Body of pancreas (tissue), 4 donors: Measurements from ENCODE around the gene IL1R2. TPM values are rescaled to one million over a fixed set of nuclear protein-coding genes. Genes with fewer than 3 reads are reported as not detected.
A peak's percentile ranks its signal among the peaks of the same experiment; 100 is the strongest.

Experiments used
- ATAC-seq: fragments of 150-250 bp; one replicate; pipeline ENCODE4 v1.9.1; 2016
- DNase-seq, 4 donors: peaks; one replicate each; pipeline ENCODE4 v3.0.0-alpha.2; 2019
- H3K27ac ChIP-seq, 4 donors: fragments of 200-600 bp; sonication (generic); 1 replicate in 3 of 4; 2 replicates in 1 of 4; pipeline versions ENCODE4 v1.5.1 to v1.6.1; 2016 to 2019; ENCODE audit warnings: mild to moderate bottlenecking in 1 of 4, mixed read lengths in 1 of 4, moderate library complexity in 1 of 4
- H3K27me3 ChIP-seq, 2 donors: fragments of 200-600 bp; sonication (generic); one replicate each; pipeline ENCODE4 v1.6.0; 2016; ENCODE audit warnings: mild to moderate bottlenecking in 1 of 2
- H3K36me3 ChIP-seq, 2 donors: fragments of 200-600 bp; sonication (generic); replicated peaks in 1 of 2; 2 replicates each; pipeline ENCODE4 v1.5.1; 2016; ENCODE audit warnings: low read depth in 2 of 2; ENCODE audit not compliant: insufficient read depth in 1 of 2
- H3K4me1 ChIP-seq: fragments of 200-600 bp; sonication (generic); one replicate; pipeline ENCODE4 v1.6.0; 2016
- H3K4me3 ChIP-seq, 2 donors: fragments of 200-600 bp; sonication (generic); 1 replicate in 1 of 2; 2 replicates in 1 of 2; pipeline ENCODE4 v1.5.1; 2016 to 2019
- H3K9me3 ChIP-seq, 3 donors: fragments of 200-600 bp; sonication (generic); 1 replicate in 2 of 3; 2 replicates in 1 of 3; pipeline ENCODE4 v1.5.1; 2016
- POLR2A ChIP-seq, 3 donors: fragments of 450-650 bp; IDR thresholded peaks; one replicate each; pipeline ENCODE4 v1.6.1; 2016; ENCODE audit warnings: antibody characterized with exemption in 3 of 3, mild to moderate bottlenecking in 2 of 3
- WGBS, 2 donors: methylation state at CpG; one replicate each; pipeline ENCODE4 v1.1.5; 2017; 5-methylcytosine and 5-hydroxymethylcytosine counted together
- intact Hi-C: fragments of 100-400 bp; cut with DNase I; formaldehyde crosslinking; loops from one replicate; pipeline ENCODE4 v1.15.1; 2023
- total RNA-seq, 2 donors: library from RNA; depleted of rRNA; stranded (reverse); fragments of >200 nt; gene quantifications; one replicate each; pipeline ENCODE4 v1.1.0, GENCODE V29; 2016
- TF ChIP-seq, protein P1 (sequence below), 7 experiments: fragments of 450-650 bp in 4 of 7; fragments of 200-600 bp in 3 of 7; sonication (generic) in 3 of 7; IDR thresholded peaks; one replicate each; pipeline ENCODE4 v1.5.1; 2016 to 2019; ENCODE audit warnings: antibody characterized with exemption in 7 of 7

IL1R2 gene
- total RNA-seq, 2 donors from 2014 or later, result 8.0 TPM; not detected in 1

GRCh38 chr2:102027036-102027980, 35.5 kb downstream of the IL1R2 start:
- ATAC-seq, result peak; percentile 51
- no peaks in the 10 kb centered on the region for H3K27me3 ChIP-seq
- no peak for DNase-seq
- peak overlapping the region in 3 of 4 donors; percentile 36 to 79 (median 39) for H3K27ac ChIP-seq
- 57 to 58% methylated on average over 8 of the region's 8 CpGs for WGBS, 2 donors
- TF ChIP-seq, protein P1, sequence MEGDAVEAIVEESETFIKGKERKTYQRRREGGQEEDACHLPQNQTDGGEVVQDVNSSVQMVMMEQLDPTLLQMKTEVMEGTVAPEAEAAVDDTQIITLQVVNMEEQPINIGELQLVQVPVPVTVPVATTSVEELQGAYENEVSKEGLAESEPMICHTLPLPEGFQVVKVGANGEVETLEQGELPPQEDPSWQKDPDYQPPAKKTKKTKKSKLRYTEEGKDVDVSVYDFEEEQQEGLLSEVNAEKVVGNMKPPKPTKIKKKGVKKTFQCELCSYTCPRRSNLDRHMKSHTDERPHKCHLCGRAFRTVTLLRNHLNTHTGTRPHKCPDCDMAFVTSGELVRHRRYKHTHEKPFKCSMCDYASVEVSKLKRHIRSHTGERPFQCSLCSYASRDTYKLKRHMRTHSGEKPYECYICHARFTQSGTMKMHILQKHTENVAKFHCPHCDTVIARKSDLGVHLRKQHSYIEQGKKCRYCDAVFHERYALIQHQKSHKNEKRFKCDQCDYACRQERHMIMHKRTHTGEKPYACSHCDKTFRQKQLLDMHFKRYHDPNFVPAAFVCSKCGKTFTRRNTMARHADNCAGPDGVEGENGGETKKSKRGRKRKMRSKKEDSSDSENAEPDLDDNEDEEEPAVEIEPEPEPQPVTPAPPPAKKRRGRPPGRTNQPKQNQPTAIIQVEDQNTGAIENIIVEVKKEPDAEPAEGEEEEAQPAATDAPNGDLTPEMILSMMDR (IDR thresholded peaks at IDR 0.05), result no peak
- no peak for TF ChIP-seq POLR2A (IDR thresholded peaks at IDR 0.05)
- H3K4me3 ChIP-seq, result no peak overlapping the region
- H3K9me3 ChIP-seq, result no peaks in the 10 kb centered on the region
- H3K36me3 ChIP-seq, result no peaks in the 10 kb centered on the region
- intact Hi-C loops, result no loop called here
- peaks cover 27% of the 10 kb centered on the region for H3K4me1 ChIP-seq

- Histone ChIP-seq H3K36me3 (no peaks in the 10 kb centered on the region), H3K4me1 (peaks cover 39% of the 10 kb centered on the region), H3K4me3 (no peak overlapping the region), H3K27ac (peak overlapping the region in 1 of 4 donors; percentile 79), H3K27me3 (no peaks in the 10 kb centered on the region), H3K9me3 (no peaks in the 10 kb centered on the region)
- intact Hi-C loops, result no loop called here
- DNase-seq, result no peak
- ATAC-seq, result no peak
- TF ChIP-seq, protein P1 (IDR thresholded peaks at IDR 0.05), result no peak
Measured at GRCh38 chr2:102028470-102028869, 36.7 kb downstream of the IL1R2 start.

GRCh38 chr2:102029405-102029804, 37.6 kb downstream of the IL1R2 start:
- intact Hi-C loops, result no loop called here
- WGBS, 2 donors, result 88 to 89% methylated on average over 2 of the region's 2 CpGs
- no peak overlapping the region for H3K4me3 ChIP-seq
- no peak for ATAC-seq
- H3K4me1 ChIP-seq, result peaks cover 48% of the 10 kb centered on the region
- H3K27ac ChIP-seq, result no peak overlapping the region
- H3K36me3 ChIP-seq, result no peaks in the 10 kb centered on the region
- no peaks in the 10 kb centered on the region for H3K9me3 ChIP-seq
- no peaks in the 10 kb centered on the region for H3K27me3 ChIP-seq
- TF ChIP-seq, protein P1 (IDR thresholded peaks at IDR 0.05), result no peak
- no peak for TF ChIP-seq POLR2A (IDR thresholded peaks at IDR 0.05)
- no peak for DNase-seq

DNA sequence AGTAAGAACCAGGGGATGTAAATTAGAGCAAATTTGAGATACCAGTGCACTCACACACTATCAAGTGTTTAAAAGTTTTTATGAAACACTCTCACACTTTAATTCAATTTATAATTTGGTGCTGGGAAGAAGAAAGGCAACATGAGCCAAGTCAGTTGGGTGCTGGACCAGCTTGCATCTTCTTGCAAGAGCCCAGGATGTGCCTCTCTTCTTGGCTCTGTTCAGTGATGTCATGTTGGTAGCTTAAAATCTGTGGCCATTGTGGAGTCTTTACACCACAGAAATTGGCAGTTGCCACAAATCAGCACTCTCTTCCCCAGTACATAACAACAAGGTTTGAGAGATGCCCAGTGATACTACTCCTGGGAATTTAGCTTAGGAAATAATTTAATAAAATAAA, 38.2 kb downstream of the IL1R2 start:
- Histone ChIP-seq H3K4me3 (no peak overlapping the region), H3K4me1 (peaks cover 48% of the 10 kb centered on the region), H3K27ac (no peak overlapping the region), H3K9me3 (no peaks in the 10 kb centered on the region), H3K27me3 (no peaks in the 10 kb centered on the region), H3K36me3 (no peaks in the 10 kb centered on the region)
- DNase-seq (no peak), ATAC-seq (no peak)
- TF ChIP-seq POLR2A (IDR thresholded peaks at IDR 0.05), result no peak
- intact Hi-C loops, result no loop called here

DNA sequence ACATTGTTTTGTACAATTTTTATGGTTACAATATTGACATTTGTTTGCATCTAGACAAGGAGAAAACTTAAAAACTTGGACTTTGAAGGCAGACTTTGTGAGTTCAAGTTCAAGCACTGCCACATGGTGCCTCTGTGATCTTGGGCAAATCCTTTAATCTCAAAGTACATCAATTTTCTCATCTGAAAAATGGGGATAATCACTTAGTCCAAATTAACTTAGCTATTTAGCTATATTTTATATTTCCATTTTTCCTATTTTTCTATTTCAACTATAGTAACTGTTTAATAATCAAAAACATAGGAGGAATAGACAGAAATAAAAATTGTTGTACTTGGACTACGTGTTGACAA, 38.7 kb downstream of the IL1R2 start:
- H3K27me3 ChIP-seq, result no peaks in the 10 kb centered on the region
- 67 to 79% methylated on average over 1 of the region's 1 CpG for WGBS, 2 donors
- H3K4me3 ChIP-seq, result no peak overlapping the region
- H3K27ac ChIP-seq, result no peak overlapping the region
- no peaks in the 10 kb centered on the region for H3K36me3 ChIP-seq
- ATAC-seq (no peak), DNase-seq (no peak)
- intact Hi-C loops, result no loop called here
- peaks cover 43% of the 10 kb centered on the region for H3K4me1 ChIP-seq
- TF ChIP-seq, protein P1 (IDR thresholded peaks at IDR 0.05), result no peak
- no peak for TF ChIP-seq POLR2A (IDR thresholded peaks at IDR 0.05)
- H3K9me3 ChIP-seq, result no peaks in the 10 kb centered on the region
